Endometrium (tissue), 2 donors: Measurements from ENCODE around the gene FBRSL1.

Source experiments
- FAIRE-seq: peaks from 2 replicates; lab custom pipeline; 2012; peaks lifted over from hg19 to GRCh38; lab: Jason Lieb, UNC
- donor health status: control.
- donor health status: control.

FBRSL1 gene

GRCh38 chr12:132542661-132543060, 52.7 kb downstream of the FBRSL1 start:
- no peak for FAIRE-seq

- no peak for FAIRE-seq
These were observed 53.5 kb downstream of the FBRSL1 start for GRCh38 chr12:132543298-132544079.

- no peak for FAIRE-seq
These were observed 54.1 kb downstream of the FBRSL1 start for GRCh38 chr12:132544080-132544397.

GRCh38 chr12:132544498-132544897, 54.5 kb downstream of the FBRSL1 start:
- no peak for FAIRE-seq

GRCh38 chr12:132545164-132545953, 55.4 kb downstream of the FBRSL1 start:
- FAIRE-seq = no peak

- FAIRE-seq = no peak
These were observed 56.0 kb downstream of the FBRSL1 start for GRCh38 chr12:132545955-132546354.

- FAIRE-seq = no peak
These were observed 56.7 kb downstream of the FBRSL1 start for GRCh38 chr12:132546647-132547046.

GRCh38 chr12:132547205-132547740, 57.3 kb downstream of the FBRSL1 start:
- FAIRE-seq = no peak

- FAIRE-seq = no peak
These were observed 58.6 kb downstream of the FBRSL1 start for GRCh38 chr12:132548430-132549058.

GRCh38 chr12:132549059-132549458, 59.1 kb downstream of the FBRSL1 start:
- FAIRE-seq = no peak

GRCh38 chr12:132550014-132550802, 60.3 kb downstream of the FBRSL1 start:
- FAIRE-seq = no peak

- no peak for FAIRE-seq
These were observed 61.1 kb downstream of the FBRSL1 start for GRCh38 chr12:132550830-132551640.

GRCh38 chr12:132551641-132552031, 61.7 kb downstream of the FBRSL1 start:
- FAIRE-seq = no peak

GRCh38 chr12:132554845-132555630, 65.1 kb downstream of the FBRSL1 start:
- FAIRE-seq = no peak

GRCh38 chr12:132555686-132556085, 65.7 kb downstream of the FBRSL1 start:
- no peak for FAIRE-seq

GRCh38 chr12:132556216-132556615, 66.3 kb downstream of the FBRSL1 start:
- no peak for FAIRE-seq

GRCh38 chr12:132556801-132557200, 66.8 kb downstream of the FBRSL1 start:
- no peak for FAIRE-seq

- no peak for FAIRE-seq
These were observed 67.5 kb downstream of the FBRSL1 start for GRCh38 chr12:132557291-132558015.

- FAIRE-seq = no peak
These were observed 68.3 kb downstream of the FBRSL1 start for GRCh38 chr12:132558042-132558856.
